NCI-H460 (cell line): ENCODE measurements around the gene RNU1-2. TPM values are rescaled to one million over a fixed set of nuclear protein-coding genes. Genes with fewer than 3 reads are reported as not detected.
"Not testable (repeated sequence)": the region's sequence is repeated elsewhere in the genome, so short reads cannot be mapped to it uniquely, and the experiment has no call there.

Source experiments
- DNase-seq: peaks from one replicate; pipeline ENCODE4 v3.0.0-alpha.2; 2016; ENCODE audit warnings: low read depth; ENCODE audit errors: extremely low read depth
- total RNA-seq: library from RNA; depleted of rRNA; stranded (reverse); fragments of >200 nt; shearing (Covaris generic); gene quantifications from 2 replicates; pipeline ENCODE4 v1.2.3, GENCODE V29; 2014

The RNU1-2 gene
- total RNA-seq, 1 experiment from 2014 or later, result under 0.01 TPM

DNA sequence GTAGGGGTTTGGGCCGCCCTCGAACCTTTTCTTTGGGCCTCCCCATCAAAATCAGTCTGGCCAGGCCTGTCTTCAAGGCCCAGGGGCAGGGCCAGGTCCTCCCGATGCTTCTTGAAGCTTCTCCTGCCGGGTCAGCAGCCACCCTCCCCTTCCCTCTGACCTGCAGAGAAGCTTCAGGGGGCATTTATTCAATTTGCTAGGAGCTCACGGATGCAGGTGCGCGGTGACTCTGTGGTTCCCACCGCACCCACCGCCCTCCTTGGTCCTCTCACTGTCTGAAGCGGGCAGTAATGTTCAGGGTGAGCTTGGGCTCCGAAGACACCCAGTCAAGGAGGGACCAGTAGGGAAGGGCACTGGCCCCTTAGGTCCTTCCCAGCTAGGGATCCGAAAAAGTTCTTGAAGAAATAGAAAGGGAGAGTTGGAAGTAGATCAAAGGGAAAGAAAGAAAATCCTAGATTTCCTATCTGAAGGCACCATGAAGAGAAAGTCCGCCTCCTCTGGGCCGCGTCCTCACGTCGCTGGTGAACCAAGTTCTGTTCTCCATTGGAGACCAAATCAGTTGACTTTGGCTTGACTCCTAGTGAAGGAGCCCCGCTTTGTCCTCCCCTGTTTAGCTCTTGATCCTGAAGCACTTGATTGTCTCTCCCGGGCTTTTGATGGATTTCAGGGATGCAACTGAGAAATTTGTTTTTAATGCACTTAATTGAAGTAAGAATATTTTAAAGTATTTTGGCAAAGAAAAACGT lies 8.7 kb upstream of the RNU1-2 start:
- DNase-seq, result no peak

DNA sequence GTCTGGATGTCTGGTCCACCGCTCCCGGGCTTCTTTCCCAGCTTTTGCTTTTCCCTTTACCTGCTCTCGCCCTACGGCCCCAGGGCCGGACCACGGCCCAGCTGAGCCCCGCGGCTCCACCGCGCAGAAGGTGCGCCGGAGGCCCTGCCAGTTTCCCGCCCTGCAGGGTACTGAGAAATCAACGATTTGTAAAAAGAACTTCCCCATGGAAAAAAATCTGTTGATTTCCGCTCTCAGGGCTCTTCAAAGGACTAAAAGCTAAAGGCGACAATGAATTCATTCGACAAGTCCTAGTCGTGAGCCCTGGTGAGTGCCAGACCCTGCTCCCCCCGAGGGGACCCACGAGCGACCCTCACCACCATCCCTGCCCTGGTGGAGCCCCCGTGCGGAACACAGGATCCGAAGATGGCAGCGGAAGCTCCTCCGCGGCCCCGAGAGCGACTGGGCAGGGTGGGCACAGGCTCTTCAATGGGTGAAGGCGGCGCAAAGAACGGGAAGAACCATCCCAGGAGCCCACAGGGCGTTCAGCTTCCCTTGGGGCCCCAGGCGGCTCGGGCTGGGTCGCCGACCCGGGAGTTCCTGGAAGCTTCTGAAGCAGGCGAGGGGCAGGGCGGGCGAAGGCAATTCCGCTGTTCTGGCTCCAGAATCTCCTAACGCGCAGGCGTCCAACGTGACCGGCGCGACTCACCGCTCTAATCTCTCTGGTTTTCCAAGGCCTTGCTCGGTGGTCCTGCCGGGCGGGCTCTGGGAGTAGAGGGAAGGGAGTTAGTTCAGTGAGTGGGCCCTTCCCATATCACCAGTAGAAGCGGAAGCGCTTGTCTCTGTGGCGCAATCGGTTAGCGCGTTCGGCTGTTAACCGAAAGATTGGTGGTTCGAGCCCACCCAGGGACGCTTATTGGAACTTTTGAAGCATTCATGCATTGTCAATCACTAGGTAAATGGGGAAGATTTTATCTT lies 6.6 kb upstream of the RNU1-2 start:
- DNase-seq, result no peak

DNA sequence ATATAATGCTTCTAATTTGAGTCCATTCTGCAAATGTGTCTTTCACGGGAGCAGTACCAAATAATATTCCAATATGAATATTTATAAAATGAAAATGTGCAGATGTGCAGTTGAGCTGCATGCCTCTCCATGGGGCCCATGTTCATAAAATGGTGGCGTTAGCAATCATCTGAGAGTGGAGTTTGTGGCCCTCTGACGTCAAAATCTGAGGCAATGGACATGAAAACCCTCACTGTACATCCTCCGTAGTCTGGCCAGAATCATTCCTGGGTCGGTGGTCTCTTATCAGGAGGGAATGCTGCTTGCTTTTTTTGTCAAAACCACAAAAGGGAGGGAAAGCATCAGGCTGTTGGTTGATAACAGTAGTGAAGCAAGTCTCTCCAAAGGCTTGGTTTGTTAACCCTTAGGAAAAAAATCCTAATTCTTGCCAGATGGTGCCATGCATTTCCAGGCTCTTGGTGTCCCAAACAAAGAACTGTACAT lies 5.2 kb upstream of the RNU1-2 start:
- not testable (repeated sequence) for DNase-seq

DNA sequence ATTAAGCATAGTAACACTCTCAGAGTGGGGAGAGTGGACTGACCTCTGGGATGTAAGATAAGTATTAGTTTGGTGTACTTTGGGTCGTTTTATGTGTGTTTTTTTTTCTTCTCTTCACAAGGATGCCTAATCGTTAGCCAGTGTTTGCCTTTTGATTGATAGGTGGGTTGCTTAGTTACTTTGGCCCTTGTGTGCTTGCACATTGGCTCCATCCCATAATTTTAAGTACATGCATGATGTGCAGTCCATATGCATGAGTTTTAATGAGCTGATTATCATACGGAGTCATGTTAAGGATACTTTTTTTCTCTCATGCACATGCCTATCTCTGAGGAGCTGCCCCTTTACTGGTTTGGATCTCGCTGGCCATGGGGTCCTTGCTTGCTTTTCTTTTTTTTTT lies 4.7 kb upstream of the RNU1-2 start:
- not testable (repeated sequence) for DNase-seq

DNA sequence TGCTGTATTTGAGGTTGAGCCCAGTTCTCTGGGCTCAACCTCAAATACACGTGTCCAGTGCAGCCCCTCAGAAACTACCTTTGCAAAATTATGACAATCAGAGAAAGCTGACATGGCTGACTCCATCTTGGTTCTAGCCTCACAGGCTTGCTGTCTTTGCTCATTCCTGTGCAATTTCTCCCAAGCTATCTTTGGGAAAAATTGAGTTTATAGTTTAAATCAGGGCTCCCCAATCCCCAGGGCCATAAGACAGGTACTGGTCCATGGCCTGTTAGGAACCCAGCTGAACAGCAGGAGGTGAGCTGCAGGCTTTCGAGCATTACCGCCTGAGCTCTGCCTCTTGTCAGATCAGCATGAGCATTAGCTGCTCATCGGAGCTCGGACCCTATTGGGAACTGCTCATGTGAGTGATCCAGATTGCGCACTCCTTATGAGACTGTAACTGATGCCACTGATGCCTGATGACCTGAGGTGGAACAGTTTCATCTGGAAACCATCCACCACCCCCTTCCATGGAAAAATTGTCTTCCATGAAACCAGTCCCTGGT lies 2.7 kb upstream of the RNU1-2 start:
- DNase-seq, result not testable (repeated sequence)

DNA sequence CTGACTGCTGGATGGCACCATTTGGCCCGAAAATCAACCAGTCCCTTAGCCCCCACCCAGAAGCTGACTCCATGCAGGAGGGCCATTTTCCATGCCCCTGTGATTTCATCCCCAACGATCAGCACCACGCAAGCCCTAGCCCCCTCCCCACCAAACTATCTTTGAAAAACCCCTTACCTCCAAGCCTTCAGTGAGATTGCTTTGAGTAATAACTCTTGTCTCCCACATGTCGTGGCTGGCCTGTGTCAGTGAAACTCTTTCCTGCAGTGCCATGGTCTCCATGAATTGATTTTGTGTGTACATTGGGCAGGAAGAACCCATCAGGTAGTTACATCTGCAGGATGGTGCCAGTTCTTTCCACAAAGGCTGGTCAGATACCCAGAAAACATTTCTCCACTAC lies 2.0 kb upstream of the RNU1-2 start:
- DNase-seq, result not testable (repeated sequence)

DNA sequence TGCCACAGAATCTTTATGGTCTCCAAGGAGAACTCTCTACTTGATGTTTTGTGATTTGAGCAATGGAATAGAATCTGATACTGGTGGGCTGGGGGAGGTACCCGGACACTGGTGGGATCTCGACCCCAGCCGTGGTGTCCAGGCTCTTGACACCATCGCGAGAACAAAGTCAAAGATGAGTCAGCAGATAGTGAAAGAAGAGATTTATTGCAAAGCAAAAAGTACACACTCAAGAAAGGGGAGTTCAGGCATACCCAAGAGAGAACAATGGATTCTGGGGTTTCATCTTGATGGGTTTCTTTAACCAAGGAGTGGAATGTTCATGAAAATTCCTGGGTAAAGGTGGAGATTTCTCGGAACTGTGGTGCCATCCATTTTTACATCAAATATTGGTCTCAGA lies 1.4 kb upstream of the RNU1-2 start:
- DNase-seq, result not testable (repeated sequence)

DNA sequence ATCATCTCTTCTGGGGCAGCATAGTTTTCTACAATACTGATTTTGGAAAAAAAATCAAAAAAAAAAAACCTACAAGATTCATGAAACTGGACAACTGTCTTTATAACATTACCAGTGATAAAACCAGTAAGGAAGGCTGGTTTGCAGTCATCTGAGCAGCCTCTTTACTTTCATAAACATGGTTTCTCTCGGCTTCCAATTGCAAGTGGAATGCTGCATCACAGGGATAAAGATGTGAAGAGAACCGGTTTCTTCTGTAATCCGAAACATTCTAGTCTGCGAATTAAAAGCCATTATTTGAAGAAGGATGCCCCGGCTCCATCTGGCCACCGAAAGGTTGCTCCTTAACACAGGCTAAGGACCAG lies 565 bp upstream of the RNU1-2 start:
- not testable (repeated sequence) for DNase-seq

DNA sequence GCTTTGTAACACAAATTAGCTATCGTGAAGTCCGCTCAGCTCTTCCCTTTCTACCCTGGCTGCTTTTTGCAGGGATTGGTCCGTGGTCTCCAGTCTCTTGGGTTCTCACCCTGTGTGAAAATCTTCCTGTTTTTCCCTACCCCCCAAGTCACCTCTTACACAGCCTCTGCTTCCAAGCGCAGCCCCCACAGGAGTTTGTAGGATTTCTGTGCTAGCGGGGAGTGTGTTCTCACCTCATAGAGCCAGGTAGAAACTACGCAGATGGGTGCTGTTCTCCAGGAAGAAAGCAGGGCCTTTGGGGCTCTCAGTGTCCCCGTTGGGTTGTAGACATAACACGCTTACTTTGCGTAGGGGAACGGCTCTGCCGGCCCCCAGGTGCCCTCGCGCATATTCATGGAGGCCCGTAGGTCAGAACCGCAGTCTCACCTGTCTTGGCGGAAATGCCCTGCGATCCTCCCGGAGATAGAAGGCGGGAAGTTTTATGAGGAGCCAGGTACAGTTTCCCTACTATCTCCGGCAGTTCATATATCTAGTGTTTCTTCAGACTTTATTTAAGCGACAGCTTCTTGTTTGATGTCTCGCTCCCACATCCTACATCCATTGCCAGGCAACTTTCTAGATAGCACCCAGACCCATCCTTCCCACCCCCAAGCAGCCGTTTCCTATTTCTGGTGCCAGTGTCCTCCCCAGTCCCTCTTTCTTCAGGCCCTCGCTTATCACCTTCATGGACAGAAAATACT lies 706 bp downstream of the RNU1-2 start:
- DNase-seq, result peak; percentile 81

DNA sequence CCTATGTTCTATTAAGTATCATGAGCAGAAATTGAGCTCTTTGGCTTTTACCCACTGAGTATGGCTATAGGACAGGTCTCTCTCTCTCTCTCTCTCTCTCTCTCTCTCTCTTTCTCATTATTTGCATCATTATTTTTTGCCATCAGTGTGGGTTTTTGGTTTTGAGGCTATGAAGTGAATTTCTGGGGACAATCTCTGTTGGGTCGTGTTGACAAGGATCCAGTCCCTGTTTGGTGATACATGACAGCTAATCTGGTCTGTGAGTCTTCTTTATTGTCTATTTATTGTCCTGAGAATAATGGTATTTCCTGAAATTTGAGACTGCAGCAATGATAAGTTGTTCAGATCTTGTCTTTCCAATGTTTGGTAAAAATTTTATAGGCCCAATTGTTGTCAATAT lies 1.9 kb downstream of the RNU1-2 start:
- not testable (repeated sequence) for DNase-seq

DNA sequence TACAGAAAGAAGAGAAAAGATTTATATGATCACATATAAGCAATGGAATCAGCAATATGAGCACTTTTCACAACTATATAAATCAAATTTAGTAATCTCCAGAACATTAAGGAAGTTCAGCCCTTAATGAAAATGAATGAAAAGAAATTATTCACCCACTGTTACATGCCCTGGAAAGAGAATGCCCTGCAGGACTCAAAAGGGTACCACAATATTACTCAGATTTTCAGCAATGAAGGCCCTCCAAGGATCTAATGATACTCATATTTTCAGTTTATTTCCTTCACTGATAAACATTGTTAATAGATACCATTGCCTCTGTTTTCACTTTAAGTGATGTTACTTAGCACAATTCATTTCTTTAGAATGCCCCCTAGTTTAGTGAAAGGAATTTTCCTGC lies 2.5 kb downstream of the RNU1-2 start:
- not testable (repeated sequence) for DNase-seq

DNA sequence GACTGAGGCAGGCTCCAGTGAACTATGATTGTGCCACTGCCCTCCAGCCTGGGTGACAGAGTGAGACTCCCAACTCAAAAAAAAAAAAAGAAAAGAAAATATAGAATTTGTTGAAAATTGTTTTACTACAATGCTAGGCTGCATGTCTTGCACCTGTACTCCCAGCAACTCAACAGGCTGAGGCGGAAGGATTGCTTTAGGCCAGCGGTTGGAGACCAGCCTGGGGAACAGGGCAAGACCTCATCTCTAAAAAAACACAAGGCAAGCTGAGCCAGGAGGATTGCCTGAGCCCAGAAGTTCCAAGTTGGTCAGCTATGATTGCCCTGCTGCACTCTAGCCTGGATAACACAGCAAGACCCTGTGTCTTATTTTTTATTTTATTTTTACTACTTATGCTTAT lies 3.2 kb downstream of the RNU1-2 start:
- not testable (repeated sequence) for DNase-seq

DNA sequence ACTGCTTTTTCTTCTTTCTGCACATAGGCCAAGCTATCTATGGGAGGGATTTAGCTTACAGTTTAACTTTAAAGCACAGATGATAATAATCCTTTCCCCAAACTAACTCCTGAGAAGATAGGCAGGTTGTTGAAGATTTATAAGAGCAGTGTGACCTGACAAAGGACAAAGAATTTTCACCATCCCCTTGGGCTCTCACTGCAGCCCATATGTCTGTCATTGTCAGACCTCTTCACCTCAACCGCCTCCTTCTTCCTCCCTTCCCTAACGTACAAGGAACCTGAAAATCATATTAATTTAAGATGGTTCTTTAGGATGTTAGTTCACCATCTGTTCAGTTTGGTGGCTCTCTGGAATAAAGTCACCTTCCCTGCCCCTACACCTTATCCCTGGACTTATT lies 5.0 kb downstream of the RNU1-2 start:
- no peak for DNase-seq

DNA sequence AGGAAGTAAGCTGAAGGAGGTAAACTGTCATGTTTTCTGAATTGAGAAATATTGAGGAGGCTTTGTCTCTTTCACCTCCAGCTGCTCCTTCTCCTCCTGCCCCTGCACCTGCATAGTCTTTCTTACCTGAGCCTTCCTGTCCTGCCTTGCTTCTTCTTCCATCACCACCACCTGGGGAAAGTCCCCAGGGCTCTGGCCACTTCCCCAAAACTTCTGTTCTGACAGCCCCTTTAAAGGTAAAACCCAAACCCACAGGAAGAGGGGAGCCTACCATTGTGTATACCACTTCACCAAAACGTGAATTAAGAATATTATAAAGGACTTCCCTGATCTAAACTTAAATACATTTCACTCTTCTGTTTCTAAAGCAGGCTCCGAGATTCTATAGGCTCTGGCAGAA lies 5.6 kb downstream of the RNU1-2 start:
- not testable (repeated sequence) for DNase-seq

DNA sequence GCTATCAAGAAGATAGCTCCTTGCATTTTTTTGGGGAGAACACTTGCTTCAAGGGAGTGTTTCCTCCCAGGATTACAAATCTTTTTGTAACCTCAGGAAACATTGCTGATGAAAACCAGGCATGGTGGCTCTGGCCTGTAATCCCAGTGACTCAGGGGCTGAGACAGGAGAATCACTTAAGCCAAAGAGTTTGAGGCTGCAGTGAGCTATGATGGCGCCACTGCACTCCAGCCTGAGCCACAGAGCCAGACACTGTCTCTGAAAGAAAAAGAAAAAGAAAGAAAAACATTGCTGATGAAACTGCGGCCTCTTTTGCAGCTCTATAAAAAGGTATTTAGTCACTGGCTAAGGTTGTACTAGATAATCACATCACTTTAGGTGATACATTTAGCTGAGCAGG lies 7.3 kb downstream of the RNU1-2 start:
- DNase-seq, result no peak

DNA sequence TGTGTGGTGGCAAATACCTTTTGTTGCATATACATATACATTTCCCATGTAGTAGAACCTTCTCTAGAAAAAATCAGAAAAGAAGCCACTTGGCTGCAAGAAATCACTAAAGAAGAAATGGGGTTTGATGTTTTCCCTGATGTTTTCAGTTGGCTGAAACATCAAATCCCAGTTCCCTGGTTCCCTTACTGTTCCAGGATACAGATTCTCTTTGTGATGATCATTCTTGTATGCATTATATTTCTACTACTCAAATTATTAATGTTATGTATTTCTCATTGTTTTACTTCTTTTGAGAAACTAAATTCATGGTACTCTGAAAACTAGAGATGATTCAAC lies 7.6 kb downstream of the RNU1-2 start:
- DNase-seq, result no peak

DNA sequence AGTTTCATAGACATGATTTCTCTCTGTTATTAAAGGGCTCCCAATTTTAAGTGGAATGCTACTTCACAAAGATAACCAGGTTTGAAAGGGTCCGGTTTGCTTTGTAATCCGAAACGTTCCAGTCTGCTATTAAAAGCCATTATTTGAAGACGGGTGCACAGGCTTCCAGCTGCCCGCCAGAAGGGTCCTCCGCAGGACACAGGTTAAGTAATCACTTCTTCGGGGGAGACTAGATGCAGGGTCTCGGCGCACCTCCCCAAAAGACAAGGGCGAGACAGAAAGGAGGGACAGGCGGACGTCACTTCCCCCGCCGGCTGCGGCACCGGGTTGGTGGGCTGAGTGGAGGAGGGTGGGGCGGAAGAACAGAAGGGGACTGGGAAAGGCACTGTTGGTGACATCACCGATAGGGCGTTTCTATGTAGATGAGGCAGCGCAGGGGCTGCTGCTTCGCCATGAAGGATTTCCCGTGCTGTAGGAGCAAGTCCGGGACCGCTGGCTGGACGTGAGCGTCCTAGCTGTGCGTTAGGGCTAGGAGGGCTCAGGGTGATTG lies 8.9 kb downstream of the RNU1-2 start:
- DNase-seq, result peak; percentile 93

DNA sequence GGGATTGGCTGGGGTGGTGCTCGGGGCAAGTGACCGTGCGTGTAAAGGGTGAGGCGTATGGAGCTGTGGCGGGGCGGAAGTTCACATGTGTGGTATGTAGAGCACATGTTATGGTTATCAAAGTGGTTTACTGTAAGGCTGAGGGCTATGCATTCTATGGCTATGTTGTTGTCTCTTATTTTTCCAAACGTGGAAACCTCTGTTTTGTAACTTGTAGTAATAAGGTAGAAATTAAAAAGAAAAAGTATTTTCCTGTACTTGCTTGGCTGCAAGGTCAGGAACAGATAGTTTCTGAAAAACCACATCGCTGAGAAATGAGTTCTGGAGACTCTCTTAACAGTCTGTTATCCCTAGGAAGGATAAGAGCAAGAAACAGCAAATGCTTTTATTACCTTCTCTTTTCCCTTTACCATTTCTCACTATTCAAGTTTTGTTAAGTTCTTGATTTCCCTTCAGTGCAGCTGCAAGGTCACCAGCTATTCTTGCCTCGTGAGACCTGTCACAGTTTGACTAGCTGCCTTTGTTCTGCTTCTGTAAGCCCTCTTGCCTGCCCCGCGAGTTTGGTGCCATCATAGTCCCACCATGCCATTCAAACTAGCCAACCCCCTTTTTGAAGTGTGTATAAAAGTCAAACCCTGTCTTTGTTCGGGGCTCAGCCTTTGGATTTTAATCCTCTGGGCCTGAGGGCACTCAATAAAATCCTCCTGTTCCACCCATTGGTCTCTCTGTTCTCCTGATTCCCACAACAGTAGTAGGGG lies 9.5 kb downstream of the RNU1-2 start:
- peak; percentile 84 for DNase-seq

DNA sequence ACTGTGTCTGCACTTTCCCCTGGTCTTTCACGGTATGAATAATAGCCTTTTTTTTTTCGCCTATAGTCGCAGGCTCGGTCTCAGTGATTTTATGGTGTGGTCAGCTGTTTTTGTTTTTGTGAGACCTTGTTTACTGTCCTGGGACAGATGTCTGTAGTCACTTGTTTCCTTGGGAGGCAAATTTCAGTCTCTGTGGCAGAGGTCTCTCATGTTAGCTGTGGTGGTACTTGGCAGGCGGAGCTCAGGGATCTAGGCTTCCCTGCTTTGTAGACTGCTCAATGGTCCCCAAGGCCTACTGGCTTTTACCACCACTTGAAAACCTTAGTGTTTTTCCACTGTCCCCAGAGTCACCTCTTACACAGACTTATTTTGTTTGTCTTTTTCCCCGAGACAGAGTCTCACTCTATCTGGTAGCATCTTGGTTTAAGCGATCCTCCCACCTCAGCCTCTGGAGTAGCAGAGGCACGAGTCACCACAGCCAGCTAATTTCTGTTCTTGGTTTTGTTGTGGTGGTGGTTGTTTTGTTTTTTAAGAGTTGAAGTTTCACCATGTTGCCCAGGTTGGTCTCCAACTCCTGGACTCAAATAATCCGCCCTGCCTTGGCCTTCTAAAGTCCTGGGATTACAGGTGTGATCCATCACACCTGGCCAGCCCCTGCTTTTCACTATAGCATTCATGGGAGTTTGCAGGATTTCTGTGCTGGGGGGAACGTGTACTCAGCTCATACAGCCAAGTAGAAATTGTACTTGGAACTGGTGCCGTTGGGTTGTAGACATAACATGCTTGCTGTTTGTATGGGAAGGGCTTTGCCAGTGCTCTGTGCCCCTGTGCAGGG lies 10.3 kb downstream of the RNU1-2 start:
- no peak for DNase-seq
